Measurements from ENCODE around the gene AKR1C3. TPM values are rescaled to one million over a fixed set of nuclear protein-coding genes. Genes with fewer than 3 reads are reported as not detected.

The AKR1C3 gene
- total RNA-seq = 0.86 and 4.4 TPM in 2 replicates

DNA sequence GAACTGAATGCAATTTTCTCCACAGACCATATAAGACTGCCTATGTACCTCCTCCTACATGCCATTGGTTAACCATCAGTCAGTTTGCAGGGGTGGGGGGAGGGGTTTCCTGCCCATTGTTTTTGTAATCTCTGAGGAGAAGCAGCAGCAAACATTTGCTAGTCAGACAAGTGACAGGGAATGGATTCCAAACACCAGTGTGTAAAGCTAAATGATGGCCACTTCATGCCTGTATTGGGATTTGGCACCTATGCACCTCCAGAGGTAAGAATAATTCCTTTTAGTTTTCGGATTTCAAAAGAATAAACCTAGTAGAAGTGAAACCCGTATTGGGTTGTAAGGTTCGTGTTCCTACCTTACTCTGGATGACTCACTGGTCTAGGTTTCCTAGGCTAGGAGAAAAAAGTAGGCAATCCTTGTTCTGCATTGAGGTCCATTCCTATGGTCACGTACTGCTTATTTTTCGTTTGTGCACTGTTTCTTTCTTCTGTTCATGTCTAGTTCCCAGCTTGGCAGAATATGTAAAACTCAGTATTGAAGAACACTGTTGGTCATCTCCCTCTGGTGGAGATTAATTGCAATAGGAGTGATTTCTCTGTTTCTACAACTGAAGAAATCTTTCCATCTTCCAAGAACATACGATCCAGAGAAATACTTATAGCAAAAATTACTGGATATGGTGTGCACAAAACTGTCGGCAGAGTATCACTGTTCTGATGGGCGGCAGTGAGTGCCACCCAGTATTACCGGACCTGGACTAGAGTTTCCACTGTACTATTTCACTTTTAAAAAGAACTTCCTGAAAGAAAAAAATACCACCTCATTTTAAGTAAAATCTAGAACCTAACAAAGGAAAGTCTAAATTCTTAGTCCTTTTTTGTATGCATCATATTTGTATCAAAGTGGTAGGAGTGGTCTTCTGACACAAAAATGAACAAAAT is at the start of gene AKR1C3:
Gene AKR1C3 (plus strand): TSS at position 150 of the 941 bp plus-strand sequence. CDS start 31 bp downstream, at position 181.

Small RNA genes within 50 kb of the gene (small RNA-seq; reads per million reads assigned to genes)
- gene RF00096 (ENCODE audit: low replicate concordance) = not detected

Other genes with a start within 250 kb of the AKR1C3 start
- 6.2 and 14.4 TPM in 2 replicates for gene AKR1C1, start 131.0 kb upstream of the AKR1C3 start, total RNA-seq
- gene AKR1C2, start 90.6 kb upstream of the AKR1C3 start, total RNA-seq = 1.9 and 6.3 TPM in 2 replicates
- gene AKR1C8, start 90.7 kb downstream of the AKR1C3 start, total RNA-seq = not detected in 2 replicates
- gene AKR1C4, start 102.4 kb downstream of the AKR1C3 start, total RNA-seq = not detected in 2 replicates